ENCODE measurements around the gene VWDE.

The VWDE gene

DNA sequence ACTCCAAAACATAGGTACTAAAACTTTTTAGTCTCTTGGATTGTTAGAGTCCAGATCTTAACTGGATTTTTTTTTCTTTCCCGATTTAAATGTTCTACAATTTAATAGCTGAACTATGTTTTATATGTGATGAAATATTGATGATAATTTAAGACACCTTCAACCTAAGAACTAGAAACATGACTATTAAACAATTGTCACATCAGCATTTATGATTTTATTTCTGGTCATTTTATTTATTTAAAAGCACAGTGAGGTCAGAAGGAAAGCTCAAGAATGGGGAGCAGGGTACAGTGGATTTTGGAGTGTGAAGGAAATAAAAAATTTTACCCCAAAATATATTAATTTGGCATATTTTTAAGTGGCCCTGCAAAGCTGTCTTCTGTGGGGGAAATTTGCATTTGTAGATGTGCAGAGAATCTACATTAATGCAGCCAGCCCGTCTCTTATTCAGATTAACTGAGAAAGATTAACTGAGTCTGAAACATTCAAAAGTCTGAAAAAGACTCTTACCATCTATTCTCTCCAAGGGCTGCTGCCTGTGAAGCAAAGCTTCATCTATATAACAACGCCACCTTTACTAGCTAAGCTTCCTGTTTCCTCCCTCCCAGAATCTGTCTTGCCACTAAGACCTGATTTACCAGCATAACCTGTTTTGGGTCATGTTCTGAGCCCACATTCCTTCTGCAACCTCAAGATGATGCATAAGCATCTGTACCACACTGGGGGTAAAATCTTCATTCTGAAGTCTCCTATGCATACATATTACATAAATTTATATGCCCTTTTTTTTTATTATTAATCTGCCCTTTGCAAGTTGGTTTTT is 106.2 kb downstream of the VWDE start:
- no peak for DNase-seq (ENCODE audit: low read depth)
- no peak overlapping the region for H3K4me3 ChIP-seq (ENCODE audit: low read depth, low read length)

DNA sequence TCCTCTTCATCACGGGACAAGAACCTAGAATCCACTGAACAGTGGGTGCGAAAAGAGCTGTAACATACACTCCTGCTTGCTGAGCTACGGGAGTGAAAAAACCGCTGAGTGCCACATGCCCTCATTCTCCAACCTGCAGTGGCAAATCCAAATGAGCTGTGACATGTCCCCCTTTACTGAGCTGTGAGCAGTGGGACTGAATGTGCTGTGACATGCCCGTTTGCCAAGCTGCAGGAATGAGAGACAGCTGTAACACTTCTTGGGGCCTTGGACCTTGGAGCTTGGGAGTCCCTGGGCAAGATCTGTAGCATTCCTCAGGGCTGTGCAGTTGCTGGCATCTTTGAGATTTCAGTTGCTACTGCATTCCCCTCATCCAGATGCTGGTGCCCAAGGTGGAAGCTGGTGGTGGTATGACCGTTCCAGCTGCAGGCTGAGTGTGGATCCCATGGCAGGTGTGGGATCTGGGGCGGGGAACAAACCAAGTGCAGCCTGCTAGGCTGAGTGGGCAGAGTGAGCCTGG is 107.6 kb downstream of the VWDE start:
- H3K4me3 ChIP-seq (ENCODE audit: low read depth, low read length) = no peak overlapping the region
- no peak for DNase-seq (ENCODE audit: low read depth)

DNA sequence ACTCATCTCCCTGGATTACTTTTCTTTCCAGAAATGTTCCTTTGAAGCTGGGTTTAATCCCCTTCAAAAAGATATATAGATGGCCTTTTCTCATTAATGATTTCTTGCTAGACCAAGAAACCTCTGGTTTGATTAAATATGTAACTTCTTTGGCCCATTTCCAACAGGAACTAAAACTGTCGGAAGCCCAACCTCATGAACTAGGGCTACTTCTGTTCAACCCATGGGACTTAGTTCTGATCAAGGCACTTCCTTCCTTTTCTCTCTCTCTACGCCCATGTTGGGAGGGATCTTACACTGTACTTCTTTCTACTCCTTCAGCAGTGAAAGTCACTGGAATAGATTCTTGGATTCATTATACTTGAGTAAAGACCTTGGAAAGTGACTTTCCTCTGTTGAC is 109.0 kb downstream of the VWDE start:
- H3K4me3 ChIP-seq (ENCODE audit: low read depth, low read length) = no peak overlapping the region
- no peak for DNase-seq (ENCODE audit: low read depth)

DNA sequence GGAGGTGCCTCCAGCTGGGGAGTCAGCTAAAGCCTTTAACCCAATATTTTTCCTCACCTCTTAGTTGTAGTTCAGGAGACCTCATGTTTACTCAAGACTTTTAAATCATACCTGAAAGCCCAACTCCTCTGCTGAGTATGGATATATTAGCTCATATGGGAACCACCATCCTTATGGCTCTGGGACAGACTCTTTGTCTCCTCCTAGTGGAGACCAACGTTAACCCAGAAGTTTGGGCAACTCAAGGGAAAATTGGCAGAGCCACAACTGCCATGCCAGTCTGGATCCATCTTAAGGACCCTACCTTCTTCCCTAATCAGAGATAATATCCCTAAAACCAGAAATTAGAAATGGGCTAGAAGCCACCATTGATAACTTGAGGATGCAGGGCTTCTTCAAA is 111.8 kb downstream of the VWDE start:
- no peak for DNase-seq (ENCODE audit: low read depth)
- no peak overlapping the region for H3K4me3 ChIP-seq (ENCODE audit: low read depth, low read length)

DNA sequence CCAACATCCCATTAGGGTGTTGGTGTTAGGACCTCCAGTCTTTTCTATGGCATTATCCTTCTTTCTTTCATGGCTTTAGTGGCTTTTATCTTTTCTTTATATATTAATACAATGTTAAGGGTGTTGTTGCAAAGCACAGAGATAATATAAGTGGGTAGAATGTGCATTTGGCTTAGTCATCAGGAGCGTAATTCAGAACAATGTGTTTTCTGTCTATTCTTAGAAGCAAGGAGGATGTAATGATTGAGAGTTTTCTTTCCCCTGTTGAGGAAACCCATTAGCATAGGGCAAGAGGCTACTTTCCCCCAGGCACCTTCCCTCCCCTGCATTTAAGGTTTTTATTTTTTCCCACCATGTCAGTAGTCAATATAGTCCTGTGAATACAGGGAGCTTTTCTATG is 112.9 kb downstream of the VWDE start:
- DNase-seq (ENCODE audit: low read depth) = no peak

DNA sequence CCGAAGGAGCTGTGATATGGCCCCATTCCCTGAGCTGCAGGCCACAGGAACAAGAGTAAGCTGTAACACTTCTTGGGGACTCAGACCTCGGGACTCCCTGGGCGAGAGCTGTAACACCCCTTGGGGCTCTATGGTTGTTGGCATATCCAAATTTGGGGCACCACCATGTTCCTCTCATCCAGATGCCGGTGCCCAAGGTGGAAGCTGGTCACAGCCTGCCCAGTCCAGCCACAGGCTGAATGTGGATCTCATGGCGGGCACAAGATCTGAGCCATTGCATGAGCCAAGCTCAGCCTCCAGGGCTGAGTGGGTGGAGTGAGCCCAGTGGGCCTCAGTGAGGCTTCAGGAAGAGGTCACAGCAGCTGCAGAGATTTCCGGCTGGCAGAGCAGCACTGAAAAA is 113.7 kb downstream of the VWDE start:
- no peak overlapping the region for H3K4me3 ChIP-seq (ENCODE audit: low read depth, low read length)
- no peak for DNase-seq (ENCODE audit: low read depth)

More for the DNA sequence above, 112.9 kb downstream of the VWDE start:
- no peak overlapping the region for H3K4me3 ChIP-seq (ENCODE audit: low read depth, low read length)

DNA sequence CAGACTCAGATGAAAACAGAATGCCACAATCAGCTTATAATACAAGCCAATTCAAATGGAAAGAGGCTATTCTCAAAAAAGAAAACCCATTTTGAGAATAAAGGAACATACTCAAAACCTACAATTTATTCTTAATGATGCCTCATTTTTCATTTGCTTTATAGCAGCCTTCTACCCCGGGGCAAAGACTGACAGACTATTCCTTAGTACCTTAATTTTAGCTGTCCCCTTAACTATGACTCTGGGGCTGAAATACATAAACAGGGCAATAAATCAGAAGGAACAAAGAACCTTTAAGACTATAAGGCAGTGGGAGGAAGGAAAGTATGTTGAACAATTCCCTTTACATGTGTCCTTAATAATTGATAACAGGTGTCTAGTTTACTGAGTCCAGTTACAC is 115.8 kb downstream of the VWDE start:
- DNase-seq (ENCODE audit: low read depth) = no peak
- H3K4me3 ChIP-seq (ENCODE audit: low read depth, low read length) = no peak overlapping the region

DNA sequence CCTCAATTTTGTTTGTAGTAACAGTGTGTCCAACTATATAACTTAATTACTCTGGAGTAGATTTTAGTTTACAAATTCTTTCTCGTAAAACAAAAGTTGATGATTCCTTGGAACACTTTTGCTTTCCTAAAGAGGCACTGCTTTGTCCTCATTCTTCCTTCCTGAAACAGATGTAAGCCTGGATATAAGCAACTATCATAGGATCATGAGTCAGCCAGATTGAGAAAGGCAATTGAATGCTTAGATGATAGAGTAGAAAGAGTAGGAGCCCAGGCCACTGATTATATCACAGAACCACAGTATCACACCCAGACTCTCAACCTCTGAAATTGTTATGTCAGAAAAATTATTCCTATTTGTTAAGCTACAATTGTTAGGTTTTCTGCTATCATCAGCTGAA is 122.6 kb downstream of the VWDE start:
- H3K4me3 ChIP-seq (ENCODE audit: low read depth, low read length) = no peak overlapping the region
- peak; percentile 4 for DNase-seq (ENCODE audit: low read depth)

Data from skeletal muscle cell (primary cell).